HG02763 (cell line): ENCODE measurements around the gene SLC35E1.

Experiments
- ATAC-seq: cut with Tn5 transposase; IDR thresholded peaks from one replicate; pipeline ENCODE4 v1.9.1; 2021; ENCODE audit warnings: mild to moderate bottlenecking, moderate library complexity; ENCODE audit not compliant: unreplicated experiment

The SLC35E1 gene

GRCh38 chr19:16572332-16573211 is at the start of gene SLC35E1:
TSS of gene SLC35E1 (minus strand) at chr19:16572415. CDS start at chr19:16572364, 51 bp downstream.
- peak; percentile 84 for ATAC-seq

DNA sequence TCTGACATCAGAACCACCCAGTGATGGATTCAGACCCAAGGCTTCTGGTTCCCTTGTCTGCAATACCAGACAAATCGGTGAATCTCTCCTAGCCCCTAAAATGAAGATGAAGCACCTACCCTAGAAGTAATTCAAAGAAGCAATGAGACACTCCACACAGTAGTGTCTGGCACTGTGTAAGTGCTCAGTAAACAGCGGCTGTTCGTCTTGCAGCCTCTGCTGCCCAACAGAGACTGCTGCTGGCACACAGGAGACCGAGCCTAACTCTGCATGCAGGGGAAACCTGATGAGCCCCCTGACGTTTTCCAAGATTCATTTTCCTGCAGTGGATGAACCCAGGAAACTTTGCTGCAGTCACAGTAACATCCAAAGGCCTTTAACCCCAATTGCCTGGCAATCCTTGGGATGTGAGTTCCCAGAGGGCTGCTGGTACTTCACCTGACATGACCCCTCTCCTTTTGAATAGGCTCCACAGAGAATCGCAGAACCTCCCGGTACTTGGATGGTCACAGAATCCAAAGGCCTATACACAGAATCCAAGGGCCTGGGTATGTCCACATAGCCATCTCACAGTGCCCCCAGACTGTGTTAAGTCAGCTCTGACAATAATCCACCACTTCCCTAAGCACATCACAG is 49.1 kb upstream of the SLC35E1 start:
- ATAC-seq, result no peak

GRCh38 chr19:16620584-16620983 is 48.4 kb upstream of the SLC35E1 start:
- ATAC-seq, result no peak

DNA sequence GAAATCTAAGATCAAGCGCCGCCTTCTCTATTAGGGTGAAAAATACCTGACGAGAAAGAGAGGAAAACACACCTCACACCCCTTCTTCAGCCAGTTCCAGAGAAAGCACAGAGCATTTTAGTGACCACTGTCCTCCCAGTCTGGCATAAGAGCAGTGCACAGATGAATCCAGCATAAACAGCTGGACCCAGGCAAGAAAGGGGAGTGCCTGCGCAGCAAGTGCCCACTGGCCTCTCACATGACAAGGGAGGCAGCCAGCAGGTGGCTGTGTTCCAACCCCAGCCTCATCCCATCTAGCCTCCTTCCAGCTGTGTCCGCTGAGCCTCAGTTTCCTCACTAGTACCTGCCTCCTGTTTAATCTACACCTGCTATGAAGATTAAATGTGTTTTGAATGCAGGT is 47.8 kb upstream of the SLC35E1 start:
- no peak for ATAC-seq

DNA sequence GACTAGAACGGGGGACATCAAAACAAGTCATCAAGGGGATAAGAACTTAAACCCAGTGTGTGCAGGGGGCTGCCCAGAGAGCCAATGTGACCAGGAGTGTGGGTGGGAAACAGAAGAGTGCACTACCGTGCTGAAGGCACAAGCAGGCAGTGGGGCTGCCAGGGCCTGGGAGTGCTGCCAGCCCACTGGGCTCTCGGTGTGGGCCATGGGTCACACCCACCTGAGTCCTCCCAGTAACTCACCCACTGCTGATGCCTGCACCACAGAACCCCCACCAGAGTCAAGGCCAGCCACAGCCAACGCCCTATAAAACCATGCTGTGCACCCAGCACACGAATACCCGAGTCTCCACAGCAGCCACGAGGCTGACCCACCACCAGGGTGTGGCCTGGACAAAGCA is 47.2 kb upstream of the SLC35E1 start:
- ATAC-seq, result no peak

- ATAC-seq, result no peak
Observed at GRCh38 chr19:16618248-16618647, 46.0 kb upstream of the SLC35E1 start.

GRCh38 chr19:16615808-16616207 is 43.6 kb upstream of the SLC35E1 start:
- ATAC-seq, result no peak

GRCh38 chr19:16614941-16615340 is 42.7 kb upstream of the SLC35E1 start:
- ATAC-seq, result no peak

- ATAC-seq, result no peak
Observed at GRCh38 chr19:16613841-16614240, 41.6 kb upstream of the SLC35E1 start.

DNA sequence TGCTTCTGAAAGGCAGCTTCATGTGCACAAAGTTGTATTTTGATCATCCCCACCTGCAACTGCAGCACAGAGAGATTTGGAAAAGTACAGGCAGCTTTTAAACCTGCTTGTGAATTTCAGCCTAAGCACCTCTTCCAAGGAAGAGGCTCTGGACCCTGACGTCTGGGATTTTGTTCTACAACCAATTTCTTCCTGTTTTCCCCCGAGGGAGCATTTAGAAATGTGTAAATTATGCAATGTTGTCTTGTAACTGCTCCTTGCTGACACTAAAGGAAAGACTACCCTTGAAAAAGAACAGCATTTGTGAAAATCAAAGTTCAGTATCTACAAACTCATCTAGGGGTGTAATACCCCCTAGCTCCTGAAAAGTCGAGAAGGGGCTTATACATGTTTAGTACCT is 40.4 kb upstream of the SLC35E1 start:
- no peak for ATAC-seq

GRCh38 chr19:16611121-16611520 is 38.9 kb upstream of the SLC35E1 start:
- ATAC-seq, result no peak

- ATAC-seq, result no peak
Observed at GRCh38 chr19:16609511-16610200, 37.4 kb upstream of the SLC35E1 start.

- ATAC-seq, result no peak
Observed at GRCh38 chr19:16608290-16608739, 36.1 kb upstream of the SLC35E1 start.

DNA sequence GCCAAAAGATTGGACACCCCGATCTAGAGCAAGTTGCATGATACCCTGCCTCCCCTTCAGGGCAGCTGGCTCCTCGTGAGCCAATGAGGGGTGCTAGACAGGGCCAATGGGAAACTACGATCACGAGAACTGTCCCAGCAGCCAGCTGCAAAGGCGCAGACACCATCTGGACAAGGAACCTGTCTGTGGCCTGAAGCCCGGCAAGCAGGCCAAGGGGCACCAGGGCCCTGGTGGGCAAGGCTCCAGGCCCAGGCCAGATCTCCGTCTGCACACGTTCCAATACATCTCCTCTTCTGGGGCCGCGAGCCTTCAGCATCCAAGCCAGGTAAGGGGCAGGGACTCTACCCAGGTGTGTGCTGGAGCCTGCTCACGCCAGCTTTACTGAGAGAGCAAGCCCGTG is 35.6 kb upstream of the SLC35E1 start:
- ATAC-seq, result no peak

- no peak for ATAC-seq
Observed at GRCh38 chr19:16605553-16605994, 33.4 kb upstream of the SLC35E1 start.

DNA sequence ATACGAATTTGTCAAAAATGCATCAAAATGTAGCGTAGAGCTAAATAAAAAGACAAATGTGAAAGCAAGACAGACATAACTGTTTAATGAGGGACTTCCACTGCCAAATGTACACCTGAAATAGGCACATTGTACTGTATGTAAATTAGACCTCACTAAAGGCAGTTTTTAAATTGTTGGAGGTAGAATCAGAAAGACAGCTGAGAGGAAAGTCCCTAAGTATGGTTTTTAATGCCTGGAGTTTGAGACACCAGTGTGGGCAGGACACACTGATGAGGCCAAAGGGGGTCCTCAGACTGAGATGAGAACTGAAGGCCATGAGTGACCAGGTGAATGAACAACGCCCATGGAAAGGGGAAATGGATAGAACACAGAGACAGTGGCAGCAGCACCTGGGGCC is 32.9 kb upstream of the SLC35E1 start:
- ATAC-seq, result no peak

DNA sequence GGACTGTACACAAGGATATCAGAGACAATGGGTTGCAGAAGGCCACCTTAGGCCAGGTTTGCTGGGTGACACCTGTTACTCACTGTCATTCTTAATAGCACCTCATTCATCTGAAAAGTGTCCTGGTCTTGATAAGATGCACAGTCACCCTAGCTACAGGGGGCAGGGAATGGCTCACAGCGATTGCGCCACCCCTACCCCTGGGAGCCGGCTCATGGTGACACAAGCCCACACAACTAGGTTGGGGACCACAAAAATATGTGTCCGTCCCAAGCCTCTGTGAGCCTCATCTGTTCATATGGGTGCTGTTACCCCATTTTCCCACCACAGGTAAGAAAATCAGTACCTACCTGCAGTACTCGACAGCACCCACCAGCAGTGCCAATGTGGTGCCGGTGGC is 32.4 kb upstream of the SLC35E1 start:
- no peak for ATAC-seq

DNA sequence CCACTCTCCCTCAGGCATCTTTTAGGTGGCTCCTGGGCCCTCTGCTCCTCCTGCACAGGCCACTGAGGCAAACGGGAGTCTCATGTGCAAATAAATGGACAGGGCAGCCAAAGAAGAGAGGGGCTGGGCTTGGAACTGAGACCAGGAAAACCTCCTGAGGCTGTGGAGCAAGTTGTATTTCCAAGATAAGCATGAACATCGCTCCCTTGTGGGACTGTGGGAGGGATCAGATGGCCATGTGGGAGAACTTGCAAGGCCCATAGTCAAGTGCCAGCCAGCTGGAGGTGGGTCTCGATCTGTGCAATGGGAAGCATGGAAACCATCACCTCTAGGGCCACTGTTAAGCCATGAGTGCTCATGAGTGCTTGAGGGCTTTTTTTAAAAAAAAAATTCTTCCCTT is 30.9 kb upstream of the SLC35E1 start:
- ATAC-seq, result no peak

GRCh38 chr19:16601378-16602052 is 29.3 kb upstream of the SLC35E1 start:
- ATAC-seq, result no peak

- no peak for ATAC-seq
Observed at GRCh38 chr19:16600824-16601223, 28.6 kb upstream of the SLC35E1 start.
